Smooth muscle cell of the pulmonary artery (primary cell): ENCODE measurements around the gene SLC2A6. TPM values are rescaled to one million over a fixed set of nuclear protein-coding genes. Genes with fewer than 3 reads are reported as not detected.

ENCODE experiments used
- total RNA-seq: library from RNA; depleted of rRNA; stranded (reverse); fragments of >200 nt; gene quantifications from 2 replicates; pipeline ENCODE4 v1.2.3, GENCODE V29; 2014

Gene SLC2A6
- total RNA-seq: 12.5 and 19.7 TPM in 2 replicates

GRCh38 chr9:133478851-133479711 lies at the start of gene SLC2A6:
Gene SLC2A6 (minus strand): TSS chr9:133479099. CDS start chr9:133479059, 40 bp downstream.

GRCh38 chr9:133524679-133525228 lies 45.9 kb upstream of the SLC2A6 start, which contains the start of gene MYMK:
Gene MYMK (minus strand): TSS chr9:133524959. CDS start chr9:133524844, 115 bp downstream.

GRCh38 chr9:133459476-133460404 lies 19.2 kb downstream of the SLC2A6 start, which contains the start of gene CACFD1:
Gene CACFD1 (plus strand): TSS chr9:133459978. CDS start chr9:133460067, 89 bp downstream.

GRCh38 chr9:133421615-133422542 lies 57.0 kb downstream of the SLC2A6 start, which contains the start of gene ADAMTS13:
Gene ADAMTS13 (plus strand): TSS chr9:133422367. CDS start chr9:133422444, 77 bp downstream.

Other genes with a start within 250 kb of the SLC2A6 start
- not detected in 2 replicates for gene ABO, start 203.9 kb downstream of the SLC2A6 start, total RNA-seq
- 9.2 and 12.0 TPM in 2 replicates for gene SURF6, start 142.9 kb downstream of the SLC2A6 start, total RNA-seq
- gene MED22, start 131.0 kb downstream of the SLC2A6 start, total RNA-seq: 18.7 and 25.5 TPM in 2 replicates
- 1,310 and 1,378 TPM in 2 replicates for gene RPL7A, start 130.9 kb downstream of the SLC2A6 start, total RNA-seq
- gene SURF1, start 122.6 kb downstream of the SLC2A6 start, total RNA-seq: 21.1 and 21.4 TPM in 2 replicates
- 9.6 and 11.1 TPM in 2 replicates for gene SURF2, start 122.5 kb downstream of the SLC2A6 start, total RNA-seq
- 465 and 567 TPM in 2 replicates for gene SURF4, start 103.0 kb downstream of the SLC2A6 start, total RNA-seq
- gene STKLD1, start 102.7 kb downstream of the SLC2A6 start, total RNA-seq: 0.20 and 0.33 TPM in 2 replicates
- gene REXO4, start 61.1 kb downstream of the SLC2A6 start, total RNA-seq: 14.6 and 17.3 TPM in 2 replicates
- 4.1 and 6.1 TPM in 2 replicates for gene ADAMTS13, start 56.7 kb downstream of the SLC2A6 start, total RNA-seq
- 10.9 and 13.7 TPM in 2 replicates for gene CACFD1, start 19.1 kb downstream of the SLC2A6 start, total RNA-seq
- gene MYMK, start 45.9 kb upstream of the SLC2A6 start, total RNA-seq: not detected in 2 replicates
- 2.0 and 10.6 TPM in 2 replicates for gene ADAMTSL2, start 55.6 kb upstream of the SLC2A6 start, total RNA-seq
- 0.20 and 0.39 TPM in 2 replicates for gene FAM163B, start 130.3 kb upstream of the SLC2A6 start, total RNA-seq
- not detected in 2 replicates for gene DBH, start 157.3 kb upstream of the SLC2A6 start, total RNA-seq